ENCODE measurements around the gene BBX. TPM values are rescaled to one million over a fixed set of nuclear protein-coding genes. Genes with fewer than 3 reads are reported as not detected.

The BBX gene
- total and polyA plus RNA-seq, 9 donors: 21.7 to 51.3 (median 41.5) TPM

DNA sequence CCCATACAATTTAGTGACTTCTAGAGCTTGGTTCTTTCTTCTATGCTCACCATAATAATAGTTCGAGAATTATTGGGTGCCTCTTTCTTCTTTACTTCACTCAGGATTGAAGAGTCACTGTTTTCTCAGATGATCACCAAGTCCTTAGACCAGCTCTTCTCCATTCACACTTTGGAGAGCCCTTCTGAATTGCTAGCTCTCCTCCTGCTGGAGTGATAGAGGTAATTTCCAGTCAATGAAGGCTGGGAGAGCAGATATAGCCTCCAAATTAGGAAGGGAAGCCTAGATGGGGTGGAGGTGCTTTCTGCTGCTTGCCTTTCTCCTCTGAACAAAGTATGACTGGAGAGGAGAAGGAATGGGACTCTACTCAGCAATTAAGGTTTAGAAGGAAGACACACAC is 10.7 kb upstream of the BBX start:
- H3K27ac ChIP-seq (ENCODE audit: low read length): no peak overlapping the region
- no CpG with 5 or more reads among the region's 1 CpG for WGBS (ENCODE audit: insufficient coverage)

GRCh38 chr3:107514453-107514852 is 8.3 kb upstream of the BBX start:
- no peaks in the 10 kb centered on the region for H3K4me1 ChIP-seq (ENCODE audit: control insufficient read depth, insufficient read depth, low read length)
- H3K27me3 ChIP-seq (ENCODE audit: control insufficient read depth, insufficient read depth, low read length): no peaks in the 10 kb centered on the region
- no peak for DNase-seq
- H3K36me3 ChIP-seq (ENCODE audit: control insufficient read depth, insufficient read depth, low read length): no peaks in the 10 kb centered on the region
- no CpG with 5 or more reads among the region's 1 CpG for WGBS (ENCODE audit: insufficient coverage)
- H3K27ac ChIP-seq (ENCODE audit: low read length): no peak overlapping the region
- no peak overlapping the region for H3K4me3 ChIP-seq (ENCODE audit: low read length)
- no peaks in the 10 kb centered on the region for H3K9me3 ChIP-seq (replicated peaks; ENCODE audit: control insufficient read depth, low read depth, low read length)

More for the DNA sequence above, 10.7 kb upstream of the BBX start:
- H3K27me3 ChIP-seq (ENCODE audit: control insufficient read depth, insufficient read depth, low read length): no peaks in the 10 kb centered on the region
- H3K4me1 ChIP-seq (ENCODE audit: control insufficient read depth, insufficient read depth, low read length): no peaks in the 10 kb centered on the region
- DNase-seq: no peak
- no peaks in the 10 kb centered on the region for H3K36me3 ChIP-seq (ENCODE audit: control insufficient read depth, insufficient read depth, low read length)
- H3K9me3 ChIP-seq (replicated peaks; ENCODE audit: control insufficient read depth, low read depth, low read length): no peaks in the 10 kb centered on the region
- no peak overlapping the region for H3K4me3 ChIP-seq (ENCODE audit: low read length)

GRCh38 chr3:107516475-107516874 is 6.3 kb upstream of the BBX start:
- H3K27me3 ChIP-seq (ENCODE audit: control insufficient read depth, insufficient read depth, low read length): no peaks in the 10 kb centered on the region
- no peak overlapping the region for H3K4me3 ChIP-seq (ENCODE audit: low read length)
- no peaks in the 10 kb centered on the region for H3K4me1 ChIP-seq (ENCODE audit: control insufficient read depth, insufficient read depth, low read length)
- H3K36me3 ChIP-seq (ENCODE audit: control insufficient read depth, insufficient read depth, low read length): no peaks in the 10 kb centered on the region
- WGBS (ENCODE audit: insufficient coverage): no CpG with 5 or more reads among the region's 3 CpGs
- no peak for DNase-seq
- no peak overlapping the region for H3K27ac ChIP-seq (ENCODE audit: low read length)
- no peaks in the 10 kb centered on the region for H3K9me3 ChIP-seq (replicated peaks; ENCODE audit: control insufficient read depth, low read depth, low read length)

- Histone ChIP-seq H3K36me3 (ENCODE audit: control insufficient read depth, insufficient read depth, low read length) (no peaks in the 10 kb centered on the region), H3K4me3 (ENCODE audit: low read length) (no peak overlapping the region), H3K27me3 (ENCODE audit: control insufficient read depth, insufficient read depth, low read length) (no peaks in the 10 kb centered on the region), H3K9me3 (replicated peaks; ENCODE audit: control insufficient read depth, low read depth, low read length) (no peaks in the 10 kb centered on the region), H3K4me1 (ENCODE audit: control insufficient read depth, insufficient read depth, low read length) (peaks cover 4% of the 10 kb centered on the region), H3K27ac (ENCODE audit: low read length) (no peak overlapping the region)
- no CpG with 5 or more reads among the region's 4 CpGs for WGBS (ENCODE audit: insufficient coverage)
- no peak for DNase-seq
Observed at GRCh38 chr3:107520535-107520934, 2.2 kb upstream of the BBX start.

DNA sequence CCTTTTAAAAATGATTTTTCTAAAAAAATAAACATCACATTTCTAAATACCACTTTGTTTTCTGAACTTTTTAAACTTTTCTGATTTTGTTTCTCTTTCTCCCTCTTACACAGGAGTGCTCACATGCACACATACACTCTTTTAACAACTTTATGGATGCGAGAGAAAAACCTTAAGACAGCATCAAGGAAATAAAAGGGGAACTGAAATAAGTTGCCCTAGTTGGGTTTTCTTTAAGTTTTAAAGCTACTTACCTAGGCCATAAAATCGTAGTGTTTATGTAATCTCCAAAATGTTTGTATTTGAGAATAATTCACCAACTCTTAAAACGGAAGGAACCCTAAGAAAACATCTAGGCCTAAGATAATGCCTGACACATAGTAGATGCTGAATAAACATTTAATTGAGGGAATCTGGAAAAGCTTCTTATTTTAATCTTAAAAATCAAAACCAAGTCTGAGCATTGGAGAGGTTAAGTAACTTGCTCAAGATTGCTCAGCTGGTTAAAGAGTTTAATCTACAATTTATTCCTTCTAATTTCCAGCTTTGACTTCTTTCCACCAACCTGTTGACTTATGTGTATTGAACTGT is 1.2 kb upstream of the BBX start:
- no peaks in the 10 kb centered on the region for H3K9me3 ChIP-seq (replicated peaks; ENCODE audit: control insufficient read depth, low read depth, low read length)
- no peaks in the 10 kb centered on the region for H3K36me3 ChIP-seq (ENCODE audit: control insufficient read depth, insufficient read depth, low read length)
- peaks cover 10% of the 10 kb centered on the region for H3K4me1 ChIP-seq (ENCODE audit: control insufficient read depth, insufficient read depth, low read length)
- no CpG with 5 or more reads among the region's 3 CpGs for WGBS (ENCODE audit: insufficient coverage)
- H3K27me3 ChIP-seq (ENCODE audit: control insufficient read depth, insufficient read depth, low read length): no peaks in the 10 kb centered on the region
- no peak overlapping the region for H3K4me3 ChIP-seq (ENCODE audit: low read length)
- H3K27ac ChIP-seq (ENCODE audit: low read length): no peak overlapping the region
- no peak for DNase-seq

GRCh38 chr3:107523289-107523538 is 452 bp downstream of the BBX start:
- Histone ChIP-seq H3K36me3 (ENCODE audit: control insufficient read depth, insufficient read depth, low read length) (peaks cover 3% of the 10 kb centered on the region), H3K4me3 (ENCODE audit: low read length) (peak overlapping the region; percentile 90), H3K9me3 (replicated peaks; ENCODE audit: control insufficient read depth, low read depth, low read length) (no peaks in the 10 kb centered on the region), H3K27me3 (ENCODE audit: control insufficient read depth, insufficient read depth, low read length) (no peaks in the 10 kb centered on the region), H3K4me1 (ENCODE audit: control insufficient read depth, insufficient read depth, low read length) (peaks cover 10% of the 10 kb centered on the region), H3K27ac (ENCODE audit: low read length) (peak overlapping the region; percentile 98)
- WGBS (ENCODE audit: insufficient coverage): 0% methylated on average over 27 of the region's 27 CpGs
- DNase-seq: peak; percentile 62

DNA sequence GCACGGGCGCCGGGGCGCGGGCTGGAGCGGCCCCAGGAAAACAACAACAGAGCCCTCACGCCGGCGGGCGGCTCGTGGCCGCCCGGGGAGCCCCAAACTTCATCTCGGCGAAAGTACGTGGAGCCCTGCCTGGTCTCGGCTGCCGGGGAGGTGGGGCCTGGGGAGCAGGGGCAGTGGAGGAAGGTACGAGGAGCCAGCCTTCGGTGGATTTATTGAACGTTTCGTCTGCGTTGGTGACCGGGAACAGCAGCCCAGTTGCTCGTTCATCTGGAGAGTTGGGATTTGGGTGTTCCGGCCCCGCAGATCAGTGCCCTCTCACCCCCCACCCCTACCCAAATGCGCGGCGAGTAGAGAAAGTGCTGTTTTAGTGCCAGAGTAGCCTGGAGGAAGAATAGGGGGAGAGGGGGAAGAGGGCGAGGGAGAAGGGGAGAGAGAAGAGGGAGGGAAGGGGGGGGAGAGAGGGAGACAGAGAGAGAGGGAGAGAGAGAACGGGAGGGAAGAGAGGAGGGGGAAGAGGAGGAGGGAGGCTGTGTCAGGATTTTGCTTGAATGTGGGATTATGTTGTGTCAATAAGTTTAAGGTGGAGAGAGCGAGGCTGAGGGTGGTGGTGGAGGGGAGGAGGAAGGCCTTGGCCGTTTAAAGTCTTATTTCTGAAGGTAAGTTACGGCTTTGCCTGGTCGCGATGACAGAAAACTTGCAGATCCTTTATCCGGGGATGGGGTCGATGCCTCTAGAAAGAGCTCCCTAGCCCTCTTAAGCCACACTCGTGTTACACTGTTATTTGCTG is 970 bp downstream of the BBX start:
- Histone ChIP-seq H3K27me3 (ENCODE audit: control insufficient read depth, insufficient read depth, low read length) (no peaks in the 10 kb centered on the region), H3K4me3 (ENCODE audit: low read length) (peak overlapping the region; percentile 90), H3K36me3 (ENCODE audit: control insufficient read depth, insufficient read depth, low read length) (peaks cover 3% of the 10 kb centered on the region), H3K4me1 (ENCODE audit: control insufficient read depth, insufficient read depth, low read length) (peaks cover 10% of the 10 kb centered on the region), H3K27ac (ENCODE audit: low read length) (peak overlapping the region; percentile 98), H3K9me3 (replicated peaks; ENCODE audit: control insufficient read depth, low read depth, low read length) (no peaks in the 10 kb centered on the region)
- WGBS (ENCODE audit: insufficient coverage): 0% methylated on average over 21 of the region's 40 CpGs
- peak; percentile 80 for DNase-seq

GRCh38 chr3:107524326-107524840 is 1.6 kb downstream of the BBX start:
- peak overlapping the region; percentile 90 for H3K4me3 ChIP-seq (ENCODE audit: low read length)
- DNase-seq: peak; percentile 66
- peaks cover 10% of the 10 kb centered on the region for H3K4me1 ChIP-seq (ENCODE audit: control insufficient read depth, insufficient read depth, low read length)
- no peaks in the 10 kb centered on the region for H3K27me3 ChIP-seq (ENCODE audit: control insufficient read depth, insufficient read depth, low read length)
- H3K36me3 ChIP-seq (ENCODE audit: control insufficient read depth, insufficient read depth, low read length): peaks cover 3% of the 10 kb centered on the region
- WGBS (ENCODE audit: insufficient coverage): 0% methylated on average over 5 of the region's 18 CpGs
- H3K27ac ChIP-seq (ENCODE audit: low read length): peak overlapping the region; percentile 98
- H3K9me3 ChIP-seq (replicated peaks; ENCODE audit: control insufficient read depth, low read depth, low read length): no peaks in the 10 kb centered on the region

GRCh38 chr3:107524841-107525643 is 2.3 kb downstream of the BBX start:
- Histone ChIP-seq H3K36me3 (ENCODE audit: control insufficient read depth, insufficient read depth, low read length) (peaks cover 3% of the 10 kb centered on the region), H3K4me1 (ENCODE audit: control insufficient read depth, insufficient read depth, low read length) (peaks cover 10% of the 10 kb centered on the region), H3K4me3 (ENCODE audit: low read length) (peak overlapping the region; percentile 90), H3K9me3 (replicated peaks; ENCODE audit: control insufficient read depth, low read depth, low read length) (no peaks in the 10 kb centered on the region), H3K27ac (ENCODE audit: low read length) (peak overlapping the region; percentile 98), H3K27me3 (ENCODE audit: control insufficient read depth, insufficient read depth, low read length) (no peaks in the 10 kb centered on the region)
- DNase-seq: peak; percentile 81
- WGBS (ENCODE audit: insufficient coverage): 0% methylated on average over 67 of the region's 70 CpGs

- H3K27ac ChIP-seq (ENCODE audit: low read length): peak overlapping the region; percentile 91
- no peaks in the 10 kb centered on the region for H3K9me3 ChIP-seq (replicated peaks; ENCODE audit: control insufficient read depth, low read depth, low read length)
- no peak for DNase-seq
- H3K4me1 ChIP-seq (ENCODE audit: control insufficient read depth, insufficient read depth, low read length): peaks cover 10% of the 10 kb centered on the region
- H3K4me3 ChIP-seq (ENCODE audit: low read length): peak overlapping the region; percentile 74
- H3K36me3 ChIP-seq (ENCODE audit: control insufficient read depth, insufficient read depth, low read length): peaks cover 3% of the 10 kb centered on the region
- H3K27me3 ChIP-seq (ENCODE audit: control insufficient read depth, insufficient read depth, low read length): no peaks in the 10 kb centered on the region
- WGBS (ENCODE audit: insufficient coverage): under 1% methylated on average over 19 of the region's 28 CpGs
Observed at GRCh38 chr3:107525644-107526305, 3.0 kb downstream of the BBX start.

All from muscle of leg (tissue), 11 donors.